Right lobe of liver (tissue), 6 donors: ENCODE data around the gene NLN. TPM values are rescaled to one million over a fixed set of nuclear protein-coding genes. Genes with fewer than 3 reads are reported as not detected.

Experiments used
- ATAC-seq, 4 donors: fragments of 200-7000 bp; cut with Tn5 transposase; one replicate each; pipeline ENCODE4 v1.9.1; 2020; ENCODE audit warnings: mild to moderate bottlenecking in 4 of 4, moderate library complexity in 4 of 4
- DNase-seq, 3 donors: peaks; one replicate each; pipeline ENCODE4 v3.0.0-alpha.2; 2020
- H3K27ac ChIP-seq, 3 donors: fragments of 200-600 bp; one replicate each; pipeline ENCODE4 v1.8.0; 2022
- H3K27me3 ChIP-seq, 2 donors: fragments of 200-600 bp; one replicate each; pipeline ENCODE4 v1.8.0; 2022
- H3K36me3 ChIP-seq, 4 donors: fragments of 200-600 bp; sonication (generic) in 1 of 4; one replicate each; pipeline versions ENCODE4 v1.5.1 to v1.8.0; 2017 to 2022; ENCODE audit warnings: control low read depth in 1 of 4
- H3K4me1 ChIP-seq, 4 donors: fragments of 200-600 bp; sonication (generic) in 1 of 4; one replicate each; pipeline versions ENCODE4 v1.5.1 to v1.8.0; 2017 to 2022; ENCODE audit warnings: control low read depth in 1 of 4
- H3K4me3 ChIP-seq, 3 donors: fragments of 200-600 bp; one replicate each; pipeline ENCODE4 v1.8.0; 2022
- H3K9me3 ChIP-seq, 4 donors: fragments of 200-600 bp; sonication (generic) in 1 of 4; one replicate each; pipeline versions ENCODE4 v1.5.1 to v1.8.0; 2017 to 2022; ENCODE audit warnings: control low read depth in 1 of 4
- CTCF ChIP-seq, 4 donors: fragments of 200-600 bp in 3 of 4; fragments of 450-650 bp in 1 of 4; IDR thresholded peaks; one replicate each; pipeline versions ENCODE4 v1.5.1 to v1.8.0; 2016 to 2022; ENCODE audit warnings: antibody characterized with exemption in 4 of 4, mild to moderate bottlenecking in 2 of 4
- POLR2A ChIP-seq: fragments of 450-650 bp; IDR thresholded peaks from one replicate; pipeline ENCODE4 v1.6.1; 2017; ENCODE audit warnings: antibody characterized with exemption, mild to moderate bottlenecking
- WGBS: methylation state at CpG from one replicate; pipeline ENCODE4 v1.1.6; 2018; ENCODE audit warnings: low coverage, low lambda C conversion rate; ENCODE audit not compliant: insufficient coverage; ENCODE audit errors: missing lambda C conversion rate; 5-methylcytosine and 5-hydroxymethylcytosine counted together
- intact Hi-C, 2 donors: fragments of 100-400 bp; cut with DNase I; formaldehyde crosslinking; loops; one replicate each; pipeline versions ENCODE4 v1.11.2 to v1.14.1; 2022
- total RNA-seq, 6 experiments: library from RNA; depleted of rRNA in 2 of 6; stranded (reverse); fragments of >200 nt in 2 of 6; fragmentation: NEBNext Ultra II Directional in 3 of 6; extraction: Animal tissue kit (Norgen Biotek cat#: 25700) in 3 of 6; gene quantifications; one replicate each; pipeline versions ENCODE4 v1.1.0 to v1.2.4, GENCODE V29; 2016 to 2023
- donor health status: DM: no; HTN: yes; CAD: no.
- donor health status: DM: no; HTN: no; CAD: no.
- donor health status: DM: no; HTN: no; CAD: no.
- donor health status: DM: no; HTN: yes; CAD: no.
- donor health status: DM: no; HTN: yes; CAD: no.

Gene NLN
- total RNA-seq, 6 experiments from 2014 or later, result 28.3 to 68.2 (median 36.7) TPM

- H3K36me3 ChIP-seq, result no peaks in the 10 kb centered on the region
- no peak for ATAC-seq
- no peak for DNase-seq
- no peak overlapping the region for H3K4me3 ChIP-seq
- H3K9me3 ChIP-seq, result no peaks in the 10 kb centered on the region
- no peaks in the 10 kb centered on the region for H3K4me1 ChIP-seq
- H3K27me3 ChIP-seq, result no peaks in the 10 kb centered on the region
- intact Hi-C loops, result no loop called here
- H3K27ac ChIP-seq, result no peak overlapping the region
- TF ChIP-seq POLR2A, result no peak
- no peak for TF ChIP-seq CTCF (IDR thresholded peaks at IDR 0.05)
- WGBS, result 84% methylated on average over 2 of the region's 2 CpGs
Observed at GRCh38 chr5:65693121-65693520, 28.9 kb upstream of the NLN start.

GRCh38 chr5:65695162-65695755 lies 26.7 kb upstream of the NLN start:
- H3K4me1 ChIP-seq, result no peaks in the 10 kb centered on the region
- H3K27me3 ChIP-seq, result no peaks in the 10 kb centered on the region
- no peaks in the 10 kb centered on the region for H3K9me3 ChIP-seq
- 66% methylated on average over 4 of the region's 4 CpGs for WGBS
- intact Hi-C loops, result no loop called here
- no peak for TF ChIP-seq CTCF (IDR thresholded peaks at IDR 0.05)
- TF ChIP-seq POLR2A, result no peak
- H3K36me3 ChIP-seq, result no peaks in the 10 kb centered on the region
- no peak overlapping the region for H3K27ac ChIP-seq
- DNase-seq (no peak), ATAC-seq (no peak)
- H3K4me3 ChIP-seq, result no peak overlapping the region

DNA sequence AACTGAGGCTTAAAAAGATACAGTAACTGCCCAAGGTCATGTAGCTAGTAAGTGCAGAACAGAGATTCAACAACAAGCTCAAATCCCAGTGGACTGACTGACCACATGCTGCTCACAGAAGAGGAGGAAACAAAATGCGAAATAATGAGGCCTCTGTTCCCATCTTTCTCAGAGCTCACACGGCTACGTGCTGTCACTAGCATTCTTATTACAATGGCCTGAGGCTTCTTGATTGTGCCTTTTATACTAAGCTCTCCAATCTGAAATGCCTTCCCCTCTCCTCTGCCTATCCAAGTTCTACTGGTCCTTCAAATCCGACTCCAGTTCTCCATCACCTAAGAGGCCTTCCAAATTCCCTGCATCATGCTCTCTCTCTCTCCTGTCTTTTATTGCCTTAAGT lies 26.1 kb upstream of the NLN start:
- TF ChIP-seq POLR2A (no peak), CTCF (IDR thresholded peaks at IDR 0.05) (no peak)
- DNase-seq (no peak), ATAC-seq (no peak)
- Histone ChIP-seq H3K9me3 (no peaks in the 10 kb centered on the region), H3K4me3 (no peak overlapping the region), H3K27ac (no peak overlapping the region), H3K27me3 (no peaks in the 10 kb centered on the region), H3K36me3 (no peaks in the 10 kb centered on the region), H3K4me1 (no peaks in the 10 kb centered on the region)
- WGBS, result 100% methylated on average over 4 of the region's 4 CpGs
- intact Hi-C loops, result no loop called here

GRCh38 chr5:65696892-65697291 lies 25.1 kb upstream of the NLN start:
- no peaks in the 10 kb centered on the region for H3K9me3 ChIP-seq
- DNase-seq (no peak), ATAC-seq (no peak)
- no peak for TF ChIP-seq POLR2A
- no peak for TF ChIP-seq CTCF (IDR thresholded peaks at IDR 0.05)
- H3K27ac ChIP-seq, result no peak overlapping the region
- H3K4me3 ChIP-seq, result no peak overlapping the region
- no peaks in the 10 kb centered on the region for H3K27me3 ChIP-seq
- no peaks in the 10 kb centered on the region for H3K4me1 ChIP-seq
- intact Hi-C loops, result no loop called here
- H3K36me3 ChIP-seq, result no peaks in the 10 kb centered on the region

GRCh38 chr5:65699338-65699737 lies 22.7 kb upstream of the NLN start:
- DNase-seq, result no peak
- WGBS, result 94% methylated on average over 3 of the region's 4 CpGs

More at GRCh38 chr5:65699338-65699737, 22.7 kb upstream of the NLN start:
- H3K27ac ChIP-seq, result no peak overlapping the region
- intact Hi-C loops, result no loop called here
- no peaks in the 10 kb centered on the region for H3K27me3 ChIP-seq
- TF ChIP-seq CTCF (IDR thresholded peaks at IDR 0.05) (no peak), POLR2A (no peak)
- H3K4me3 ChIP-seq, result no peak overlapping the region
- no peaks in the 10 kb centered on the region for H3K4me1 ChIP-seq
- no peaks in the 10 kb centered on the region for H3K9me3 ChIP-seq
- H3K36me3 ChIP-seq, result no peaks in the 10 kb centered on the region
- no peak for ATAC-seq
